ENCODE results near the gene TOP3A. TPM values are rescaled to one million over a fixed set of nuclear protein-coding genes. Genes with fewer than 3 reads are reported as not detected.

Gene TOP3A
- total and polyA plus RNA-seq, 2 of the 4 experiments (the other 2 are of a cell fraction) = 13.4 to 21.3 TPM

DNA sequence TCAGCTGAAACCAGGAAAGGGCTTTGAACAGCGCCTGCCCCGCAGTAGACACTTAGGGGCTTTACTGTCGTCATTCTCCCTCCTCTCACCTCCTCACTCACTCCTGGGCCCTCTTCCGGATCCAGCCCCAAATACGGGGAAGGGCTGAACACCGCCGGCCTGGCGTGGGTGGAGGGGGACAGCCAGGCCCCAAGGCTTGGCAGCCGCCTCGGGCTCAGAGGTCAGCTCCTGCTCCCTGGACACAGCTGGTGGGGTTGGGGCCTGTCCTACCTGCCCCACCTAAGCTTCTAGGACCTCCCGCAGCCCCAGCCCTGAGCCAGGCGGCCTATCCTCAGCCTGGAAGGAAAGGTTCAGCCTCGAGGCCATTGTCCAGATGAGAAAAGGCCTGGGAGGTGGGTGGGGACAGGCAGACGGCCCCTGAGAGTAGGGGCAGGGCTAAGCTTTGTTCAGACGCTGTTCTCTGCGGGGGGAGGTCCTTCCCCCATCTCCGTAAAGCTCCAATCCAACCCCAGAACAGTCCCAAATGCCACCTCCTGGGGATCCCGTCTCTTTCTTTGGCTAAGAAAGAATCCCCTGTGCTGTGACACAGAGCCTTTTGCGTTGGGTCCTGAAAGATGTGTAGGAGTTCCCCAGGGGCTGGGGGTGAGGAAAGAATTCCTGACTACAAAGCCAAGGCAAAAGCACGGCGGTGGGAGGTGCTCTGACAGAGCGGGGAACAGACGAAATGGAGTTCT, 90.2 kb downstream of the TOP3A start:
- WGBS, 2 experiments (ENCODE audit: extremely low coverage in 2 of 2, insufficient read length in 1 of 2) = 38% methylated on average over 5 of the region's 23 CpGs; no CpG with 5 or more reads in 1 of the 2 experiments
- H4K91ac ChIP-seq (ENCODE audit: insufficient read depth, low read depth, low read length) = peak overlapping the region; percentile 77
- peak overlapping the region; percentile 46; the same call in 1 of the 2 replicates for H2BK20ac ChIP-seq (ENCODE audit: low read depth, low read length)
- DNase-seq (peak; percentile 29), ATAC-seq (ENCODE audit: low read depth) (peak; percentile 5)
- H3K18ac ChIP-seq (ENCODE audit: low read depth, low read length) = peak overlapping the region; percentile 66; the same call in 1 of the 2 replicates
- H2BK5ac ChIP-seq (ENCODE audit: low read depth, low read length, poor library complexity, severe bottlenecking) = peak overlapping the region; percentile 52
- H3K36me3 ChIP-seq (ENCODE audit: control insufficient read depth, insufficient read depth, low read length) = no peaks in the 10 kb centered on the region
- TF ChIP-seq, protein P1, sequence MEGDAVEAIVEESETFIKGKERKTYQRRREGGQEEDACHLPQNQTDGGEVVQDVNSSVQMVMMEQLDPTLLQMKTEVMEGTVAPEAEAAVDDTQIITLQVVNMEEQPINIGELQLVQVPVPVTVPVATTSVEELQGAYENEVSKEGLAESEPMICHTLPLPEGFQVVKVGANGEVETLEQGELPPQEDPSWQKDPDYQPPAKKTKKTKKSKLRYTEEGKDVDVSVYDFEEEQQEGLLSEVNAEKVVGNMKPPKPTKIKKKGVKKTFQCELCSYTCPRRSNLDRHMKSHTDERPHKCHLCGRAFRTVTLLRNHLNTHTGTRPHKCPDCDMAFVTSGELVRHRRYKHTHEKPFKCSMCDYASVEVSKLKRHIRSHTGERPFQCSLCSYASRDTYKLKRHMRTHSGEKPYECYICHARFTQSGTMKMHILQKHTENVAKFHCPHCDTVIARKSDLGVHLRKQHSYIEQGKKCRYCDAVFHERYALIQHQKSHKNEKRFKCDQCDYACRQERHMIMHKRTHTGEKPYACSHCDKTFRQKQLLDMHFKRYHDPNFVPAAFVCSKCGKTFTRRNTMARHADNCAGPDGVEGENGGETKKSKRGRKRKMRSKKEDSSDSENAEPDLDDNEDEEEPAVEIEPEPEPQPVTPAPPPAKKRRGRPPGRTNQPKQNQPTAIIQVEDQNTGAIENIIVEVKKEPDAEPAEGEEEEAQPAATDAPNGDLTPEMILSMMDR (conservative IDR thresholded peaks at IDR 0.05; ENCODE audit: low read depth, low read length) = no peak
- TF ChIP-seq BHLHE40 (IDR thresholded peaks at IDR 0.05; ENCODE audit: low read depth, low read length) = no peak
- peak overlapping the region; percentile 71 for H3K27ac ChIP-seq (ENCODE audit: insufficient read depth, low read length)
- dilution Hi-C loops (cut with HindIII; ENCODE audit: low sequenced_read_pairs, unreplicated experiment) (no loop called here), intact Hi-C loops (cut with micrococcal nuclease) (loop anchor here (2.0 kb wide), 1 partner anchor 34 kb away; the partner anchor contains the start of gene FLII), in situ Hi-C loops (cut with MboI; ENCODE audit: low sequenced_read_pairs) (no loop called here)
- peak overlapping the region; percentile 37; the same call in 1 of the 2 replicates for H3K4me3 ChIP-seq (ENCODE audit: insufficient read depth, low read depth, low read length)
- POLR2A ChIA-PET (ENCODE audit: unreplicated experiment) = interaction anchor here (1.3 kb wide), 1 partner anchor 41 kb away, joined by 3 read pairs; the partner anchor contains the start of gene ALKBH5
- peak overlapping the region; percentile 82 for H3K23ac ChIP-seq (ENCODE audit: low read depth, low read length)
- peak overlapping the region; percentile 95 for H3K4me2 ChIP-seq (ENCODE audit: low read depth, low read length)
- H2AK5ac ChIP-seq (ENCODE audit: low read depth, low read length) = peak overlapping the region; percentile 83; the same call in 1 of the 2 replicates
- BruUV-seq (replicated peaks) = no TSS peak
- H3K9me3 ChIP-seq (ENCODE audit: control insufficient read depth, insufficient read depth, low read length) = no peaks in the 10 kb centered on the region
- H2AFZ ChIP-seq (replicated peaks; ENCODE audit: low read length, poor library complexity) = peak overlapping the region; percentile 96
- no peaks in the 10 kb centered on the region for H3K27me3 ChIP-seq (ENCODE audit: control insufficient read depth, insufficient read depth, low read length)
- H2AK9ac ChIP-seq (replicated peaks; ENCODE audit: low read depth, low read length, poor library complexity) = peak overlapping the region; percentile 97
- peak overlapping the region; percentile 87 for H3K4ac ChIP-seq (ENCODE audit: low read depth, low read length)
- H4K20me1 ChIP-seq (ENCODE audit: insufficient read depth, low read length) = peaks cover 29% of the 10 kb centered on the region
- H3K79me1 ChIP-seq (ENCODE audit: low read depth in 1 of 2, low read length in 2 of 2) = peaks cover 16 to 41% of the 10 kb centered on the region in 2 experiments
- peak overlapping the region; percentile 92 for H4K5ac ChIP-seq (ENCODE audit: low read depth, low read length)
- H3K9me1 ChIP-seq (ENCODE audit: insufficient read depth, low read length) = peaks cover 25% of the 10 kb centered on the region
- peak overlapping the region; percentile 95 to 98 for H4K8ac ChIP-seq (ENCODE audit: low read depth in 2 of 2, low read length in 2 of 2)
- H3K56ac ChIP-seq (ENCODE audit: extremely low read depth, insufficient read depth, low read length) = no peak overlapping the region
- H3K9ac ChIP-seq (ENCODE audit: low read depth, low read length) = peak overlapping the region; percentile 66; the same call in 1 of the 2 replicates
- CTCF ChIA-PET = interaction anchor here (0.6 kb wide), 1 partner anchor 100 kb away, joined by 3 read pairs; no protein-coding TSS in a partner anchor
- H2BK15ac ChIP-seq (ENCODE audit: low read depth, low read length) = peak overlapping the region; percentile 63; the same call in 1 of the 3 replicates
- peak overlapping the region; percentile 90 for H3K14ac ChIP-seq (replicated peaks; ENCODE audit: low read depth, low read length)
- H2BK120ac ChIP-seq (ENCODE audit: low read depth, low read length) = peak overlapping the region; percentile 82; the same call in 1 of the 2 replicates
- H3K4me1 ChIP-seq (ENCODE audit: control insufficient read depth, insufficient read depth, low read length) = peaks cover 23% of the 10 kb centered on the region

Measured in IMR-90 (cell line).